Activated T-cell treated with anti-CD3 and anti-CD28 coated beads, Interleukin-2, amount 50 U/mL, for 24 hours (primary cell): ENCODE measurements around the gene SRSF2.
"Not testable (repeated sequence)": the region's sequence is repeated elsewhere in the genome, so short reads cannot be mapped to it uniquely, and the experiment has no call there.

Source experiments
- DNase-seq: peaks from one replicate; pipeline ENCODE4 v3.0.0-alpha.2; 2020
- H3K27ac Mint-ChIP-seq: 2 replicates; pipeline ENCODE4 v1.8.0; 2020; ENCODE audit warnings: mild to moderate bottlenecking, mixed read lengths
- H3K27me3 Mint-ChIP-seq: 2 replicates; pipeline ENCODE4 v1.8.0; 2020; ENCODE audit warnings: mixed read lengths
- H3K36me3 Mint-ChIP-seq: 2 replicates; pipeline ENCODE4 v1.8.0; 2020; ENCODE audit warnings: low read depth, mixed read lengths
- H3K4me1 Mint-ChIP-seq: 2 replicates; pipeline ENCODE4 v1.8.0; 2020; ENCODE audit warnings: low read depth, mixed read lengths
- H3K4me3 Mint-ChIP-seq: 2 replicates; pipeline ENCODE4 v1.8.0; 2020; ENCODE audit warnings: mild to moderate bottlenecking, moderate library complexity, mixed read lengths
- H3K9me3 Mint-ChIP-seq: 2 replicates; pipeline ENCODE4 v1.8.0; 2020; ENCODE audit warnings: mixed read lengths

SRSF2 gene

DNA sequence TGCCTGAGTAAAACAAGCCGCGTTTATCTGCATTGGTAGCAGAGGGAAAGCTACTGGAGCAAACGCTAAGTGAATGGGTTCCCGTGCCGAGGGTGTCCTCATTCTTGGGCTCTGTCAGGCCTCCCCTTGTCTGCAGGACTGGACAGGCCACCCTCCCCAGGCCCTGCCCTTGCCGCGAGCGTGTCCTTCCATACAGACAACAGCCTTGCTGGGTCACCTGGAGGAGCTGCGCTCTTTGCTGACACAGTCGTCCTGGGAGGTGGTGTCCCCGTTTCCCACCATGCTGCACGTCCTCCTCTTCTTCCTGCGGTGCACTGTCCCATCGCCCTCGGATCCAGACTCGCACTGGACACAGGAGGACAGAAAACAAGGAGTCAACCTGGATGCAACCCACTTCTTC is 18.6 kb downstream of the SRSF2 start:
- Mint-ChIP-seq H3K27me3 (no peaks in the 10 kb centered on the region), H3K36me3 (peaks cover 98% of the 10 kb centered on the region), H3K4me1 (peaks cover 63% of the 10 kb centered on the region), H3K9me3 (no peaks in the 10 kb centered on the region), H3K27ac (peak overlapping the region; percentile 47), H3K4me3 (no peak overlapping the region)
- no peak for DNase-seq

- no peaks in the 10 kb centered on the region for H3K9me3 Mint-ChIP-seq
Observed at GRCh38 chr17:76716839-76717215, 20.3 kb downstream of the SRSF2 start.

GRCh38 chr17:76716146-76716838 is 20.8 kb downstream of the SRSF2 start:
- no peaks in the 10 kb centered on the region for H3K27me3 Mint-ChIP-seq
- peaks cover 85% of the 10 kb centered on the region for H3K36me3 Mint-ChIP-seq
- peaks cover 56% of the 10 kb centered on the region for H3K4me1 Mint-ChIP-seq
- H3K9me3 Mint-ChIP-seq: no peaks in the 10 kb centered on the region
- peak overlapping the region; percentile 91 for H3K27ac Mint-ChIP-seq
- H3K4me3 Mint-ChIP-seq: peak overlapping the region; percentile 51
- peak; percentile 56 for DNase-seq

More at GRCh38 chr17:76716839-76717215, 20.3 kb downstream of the SRSF2 start:
- H3K27me3 Mint-ChIP-seq: no peaks in the 10 kb centered on the region
- peak overlapping the region; percentile 51 for H3K4me3 Mint-ChIP-seq
- no peak for DNase-seq
- peaks cover 90% of the 10 kb centered on the region for H3K36me3 Mint-ChIP-seq
- H3K4me1 Mint-ChIP-seq: peaks cover 57% of the 10 kb centered on the region
- H3K27ac Mint-ChIP-seq: peak overlapping the region; percentile 91

DNA sequence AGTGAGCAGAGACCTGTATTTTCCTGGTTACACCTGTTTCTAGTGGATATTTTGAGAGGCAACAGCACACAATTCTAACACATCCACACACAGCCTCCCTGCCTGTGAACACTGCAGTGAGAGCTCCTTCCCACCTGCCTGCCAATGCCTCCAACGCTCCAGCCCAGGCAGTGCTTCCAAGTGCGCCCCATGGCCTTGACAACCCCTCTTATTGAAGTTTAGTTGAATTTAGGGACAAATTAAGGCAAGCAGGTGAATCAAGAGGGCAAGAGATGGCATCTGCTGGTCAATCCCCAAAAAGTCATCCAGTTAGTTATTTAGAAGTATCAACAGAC is 21.7 kb downstream of the SRSF2 start:
- Mint-ChIP-seq H3K4me3 (no peak overlapping the region), H3K4me1 (peaks cover 54% of the 10 kb centered on the region)

GRCh38 chr17:76714822-76715495 is 22.2 kb downstream of the SRSF2 start:
- peaks cover 71% of the 10 kb centered on the region for H3K36me3 Mint-ChIP-seq
- no peaks in the 10 kb centered on the region for H3K9me3 Mint-ChIP-seq
- no peaks in the 10 kb centered on the region for H3K27me3 Mint-ChIP-seq
- DNase-seq: peak; percentile 81
- H3K4me3 Mint-ChIP-seq: no peak overlapping the region
- peak overlapping the region; percentile 91 for H3K27ac Mint-ChIP-seq
- peaks cover 56% of the 10 kb centered on the region for H3K4me1 Mint-ChIP-seq

More for the DNA sequence above, 21.7 kb downstream of the SRSF2 start:
- no peak for DNase-seq
- Mint-ChIP-seq H3K27me3 (no peaks in the 10 kb centered on the region), H3K36me3 (peaks cover 76% of the 10 kb centered on the region), H3K27ac (peak overlapping the region; percentile 91), H3K9me3 (no peaks in the 10 kb centered on the region)

- Mint-ChIP-seq H3K4me1 (peaks cover 62% of the 10 kb centered on the region), H3K36me3 (peaks cover 65% of the 10 kb centered on the region), H3K27ac (peak overlapping the region; percentile 5)
Observed at GRCh38 chr17:76714336-76714735, 22.8 kb downstream of the SRSF2 start.

DNA sequence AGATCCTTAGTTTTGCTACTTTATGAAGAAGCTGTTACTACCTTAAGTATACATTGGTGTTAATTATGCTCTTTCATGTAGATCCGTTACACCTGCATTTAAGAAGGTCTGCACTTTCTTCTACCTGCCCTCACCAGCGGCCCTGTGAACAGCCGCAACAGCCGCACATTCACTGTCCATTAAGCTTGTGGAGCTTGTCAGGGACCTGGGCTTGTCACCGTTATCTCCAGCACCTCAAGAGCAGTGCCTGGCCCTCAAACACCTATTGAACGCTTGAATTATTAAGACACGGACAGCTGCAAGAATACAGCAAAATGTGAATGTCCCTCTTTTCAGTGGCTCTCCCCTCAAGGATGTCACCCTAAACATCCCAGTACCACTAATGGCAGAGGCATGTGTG is 23.4 kb downstream of the SRSF2 start:
- Mint-ChIP-seq H3K9me3 (no peaks in the 10 kb centered on the region), H3K27me3 (no peaks in the 10 kb centered on the region), H3K4me1 (peaks cover 63% of the 10 kb centered on the region), H3K27ac (peak overlapping the region; percentile 5), H3K4me3 (no peak overlapping the region), H3K36me3 (peaks cover 59% of the 10 kb centered on the region)
- DNase-seq: no peak

More at GRCh38 chr17:76714336-76714735, 22.8 kb downstream of the SRSF2 start:
- DNase-seq: no peak
- Mint-ChIP-seq H3K4me3 (no peak overlapping the region), H3K9me3 (no peaks in the 10 kb centered on the region), H3K27me3 (no peaks in the 10 kb centered on the region)

DNA sequence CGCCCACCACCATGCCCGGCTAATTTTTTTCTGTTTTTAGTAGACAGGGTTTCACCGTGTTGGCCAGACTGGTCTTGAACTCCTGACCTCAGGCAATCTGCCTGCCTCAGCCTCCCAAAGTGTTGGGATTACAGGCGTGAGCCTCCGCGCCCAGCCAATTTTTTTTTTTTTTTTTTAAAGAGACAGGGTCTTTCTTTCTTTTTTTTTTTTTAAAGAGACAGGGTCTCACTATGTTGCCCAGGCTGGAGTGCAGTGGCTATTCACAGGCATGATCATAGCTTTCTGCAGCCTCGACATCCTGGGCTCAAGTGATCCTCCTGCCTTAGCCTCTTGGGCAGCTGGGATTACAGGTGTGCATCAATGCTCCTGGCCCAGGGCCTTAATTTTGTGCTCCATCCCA is 24.8 kb downstream of the SRSF2 start:
- not testable (repeated sequence) for H3K4me3 Mint-ChIP-seq, DNase-seq, H3K9me3 Mint-ChIP-seq, H3K27ac Mint-ChIP-seq, H3K27me3 Mint-ChIP-seq
- H3K36me3 Mint-ChIP-seq: peaks cover 45% of the 10 kb centered on the region
- peaks cover 57% of the 10 kb centered on the region for H3K4me1 Mint-ChIP-seq

DNA sequence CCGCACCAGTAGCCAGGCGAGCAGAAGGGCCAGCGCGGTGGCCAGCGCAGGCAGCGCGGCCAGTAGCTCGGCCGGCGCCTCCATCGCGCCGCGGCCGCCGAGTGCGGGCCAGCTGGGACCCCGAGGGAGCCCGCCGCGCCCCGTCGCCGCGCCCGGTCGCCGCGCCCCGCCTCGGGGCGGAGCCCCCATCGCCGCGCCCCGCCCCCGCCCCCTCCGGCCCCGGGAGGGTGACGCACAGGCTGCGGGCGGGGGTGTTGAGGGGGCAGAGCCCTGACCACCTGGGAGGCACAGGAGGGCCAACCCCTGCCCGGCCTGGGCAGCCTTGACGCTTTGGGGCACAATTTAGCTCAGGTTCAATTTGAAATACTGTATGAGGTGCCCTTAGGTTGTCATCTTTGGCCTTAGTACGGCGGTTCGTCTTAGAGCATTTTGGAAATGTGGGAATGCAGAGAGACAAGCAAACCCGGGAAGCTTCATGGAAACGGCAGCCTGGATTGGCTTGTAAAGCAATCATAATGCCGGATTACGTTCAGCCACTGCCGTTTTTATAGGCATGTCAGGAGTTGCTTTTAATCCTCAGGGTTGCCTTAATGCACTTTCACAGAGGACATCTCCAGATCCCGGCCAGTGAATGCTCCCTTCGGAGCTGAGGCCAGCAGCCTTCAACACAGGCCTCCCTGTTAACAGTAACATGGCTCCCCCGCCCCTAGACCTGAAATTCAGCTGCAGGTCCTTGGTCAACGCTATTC is 26.1 kb downstream of the SRSF2 start, which contains the start of gene MXRA7:
Gene MXRA7 (minus strand): TSS at position 103 of the 749 bp plus-strand sequence. CDS start 19 bp downstream, at position 84.
- Mint-ChIP-seq H3K27me3 (no peaks in the 10 kb centered on the region), H3K4me3 (peak within 1 kb of the TSS; percentile 70), H3K27ac (peak within 1 kb of the TSS; percentile 33), H3K36me3 (peaks cover 33% of the 10 kb centered on the region), H3K4me1 (peaks cover 45% of the 10 kb centered on the region), H3K9me3 (no peaks in the 10 kb centered on the region)
- DNase-seq: peak; percentile 77

GRCh38 chr17:76709951-76710862 is 26.9 kb downstream of the SRSF2 start:
- H3K4me3 Mint-ChIP-seq: peak overlapping the region; percentile 70
- H3K9me3 Mint-ChIP-seq, H3K27me3 Mint-ChIP-seq: not testable (repeated sequence)
- H3K27ac Mint-ChIP-seq: peak overlapping the region; percentile 33
- peaks cover 25% of the 10 kb centered on the region for H3K36me3 Mint-ChIP-seq
- peak; percentile 48 for DNase-seq
- H3K4me1 Mint-ChIP-seq: peaks cover 36% of the 10 kb centered on the region

GRCh38 chr17:76709077-76709950 is 27.8 kb downstream of the SRSF2 start:
- Mint-ChIP-seq H3K27ac (peak overlapping the region; percentile 33), H3K4me1 (peaks cover 30% of the 10 kb centered on the region)

GRCh38 chr17:76707985-76708807 is 28.9 kb downstream of the SRSF2 start:
- Mint-ChIP-seq H3K27ac (no peak overlapping the region), H3K4me3 (no peak overlapping the region), H3K4me1 (peaks cover 19% of the 10 kb centered on the region), H3K36me3 (peaks cover 6% of the 10 kb centered on the region), H3K27me3 (no peaks in the 10 kb centered on the region), H3K9me3 (no peaks in the 10 kb centered on the region)
- no peak for DNase-seq

More at GRCh38 chr17:76709077-76709950, 27.8 kb downstream of the SRSF2 start:
- H3K27me3 Mint-ChIP-seq: no peaks in the 10 kb centered on the region
- H3K36me3 Mint-ChIP-seq: peaks cover 17% of the 10 kb centered on the region
- H3K4me3 Mint-ChIP-seq: peak overlapping the region; percentile 70
- DNase-seq: no peak
- H3K9me3 Mint-ChIP-seq: no peaks in the 10 kb centered on the region
